GM18505 (cell line): ENCODE data around the gene CARD8.
A peak's percentile ranks its signal among the peaks of the same experiment; 100 is the strongest.

Experiments used
- ATAC-seq: cut with Tn5 transposase; IDR thresholded peaks from one replicate; pipeline ENCODE4 v1.9.1; 2021; ENCODE audit not compliant: unreplicated experiment
- POLR2A ChIP-seq: IDR thresholded peaks from 4 replicates; pipeline ENCODE4 v1.6.1; 2011; ENCODE audit warnings: borderline replicate concordance; ENCODE audit not compliant: insufficient read depth, insufficient read length; ENCODE audit errors: extremely low read depth

Gene CARD8

GRCh38 chr19:48186541-48186991 is 69.1 kb downstream of the CARD8 start:
- no peak for ATAC-seq
- TF ChIP-seq POLR2A = no peak

GRCh38 chr19:48186015-48186414 is 69.7 kb downstream of the CARD8 start:
- no peak for ATAC-seq
- no peak for TF ChIP-seq POLR2A

GRCh38 chr19:48183356-48183755 is 72.4 kb downstream of the CARD8 start:
- no peak for TF ChIP-seq POLR2A

GRCh38 chr19:48182434-48182833 is 73.3 kb downstream of the CARD8 start:
- no peak for TF ChIP-seq POLR2A
- ATAC-seq = no peak

More at GRCh38 chr19:48183356-48183755, 72.4 kb downstream of the CARD8 start:
- no peak for ATAC-seq

- TF ChIP-seq POLR2A = no peak
- no peak for ATAC-seq
These were observed 74.2 kb downstream of the CARD8 start for GRCh38 chr19:48181505-48181904.

GRCh38 chr19:48176226-48176625 is 79.5 kb downstream of the CARD8 start:
- ATAC-seq = no peak

GRCh38 chr19:48175578-48175977 is 80.1 kb downstream of the CARD8 start:
- no peak for ATAC-seq
- no peak for TF ChIP-seq POLR2A

More at GRCh38 chr19:48176226-48176625, 79.5 kb downstream of the CARD8 start:
- no peak for TF ChIP-seq POLR2A

GRCh38 chr19:48174445-48175030 is 81.2 kb downstream of the CARD8 start:
- no peak for TF ChIP-seq POLR2A
- ATAC-seq = no peak

- ATAC-seq = no peak
- no peak for TF ChIP-seq POLR2A
These were observed 84.0 kb downstream of the CARD8 start for GRCh38 chr19:48171710-48172109.

- no peak for TF ChIP-seq POLR2A
- no peak for ATAC-seq
These were observed 84.8 kb downstream of the CARD8 start for GRCh38 chr19:48170817-48171347.

- peak; percentile 79 for ATAC-seq
- TF ChIP-seq POLR2A = no peak
These were observed 85.5 kb downstream of the CARD8 start, which contains the start of the genes LIG1 and ZSWIM9 for GRCh38 chr19:48169939-48170803. Gene LIG1, minus strand, starts transcription at chr19:48170344. Its CDS starts 4,778 bp downstream, at chr19:48165566. Gene ZSWIM9, plus strand, starts transcription at chr19:48170680. Its CDS starts 1,123 bp downstream, at chr19:48171803.

GRCh38 chr19:48169578-48169938 is 86.2 kb downstream of the CARD8 start:
- peak; percentile 20 for ATAC-seq
- no peak for TF ChIP-seq POLR2A

- ATAC-seq = no peak
- no peak for TF ChIP-seq POLR2A
These were observed 87.0 kb downstream of the CARD8 start for GRCh38 chr19:48168689-48169088.
